ENCODE measurements around the gene EBI3. TPM values are rescaled to one million over a fixed set of nuclear protein-coding genes. Genes with fewer than 3 reads are reported as not detected.
"Not testable (repeated sequence)": the region's sequence is repeated elsewhere in the genome, so short reads cannot be mapped to it uniquely, and the experiment has no call there.

Gene EBI3
- total and polyA plus RNA-seq, 2 of the 8 experiments (the other 6 are each of a cell fraction or from before 2014, with no cell fraction given): 0.99 to 8.4 TPM

- not testable (repeated sequence) for H2AFZ ChIP-seq (ENCODE audit: low read length); H4K20me1 ChIP-seq (replicated peaks in 1 of 2; ENCODE audit: control insufficient read depth in 1 of 2, insufficient read depth in 2 of 2, low read length in 2 of 2); H3K9ac ChIP-seq (replicated peaks in 1 of 4; ENCODE audit: extremely low read depth in 1 of 4, low read depth in 3 of 4, low read length in 3 of 4); H3K36me3 ChIP-seq (ENCODE audit: control insufficient read depth in 2 of 4, insufficient read depth in 4 of 4, low read length in 3 of 4); H2BK5ac ChIP-seq (ENCODE audit: low read depth, low read length); H2BK12ac ChIP-seq (ENCODE audit: low read depth, low read length); FAIRE-seq; H2BK120ac ChIP-seq (replicated peaks; ENCODE audit: low read depth, low read length); H3K56ac ChIP-seq (replicated peaks; ENCODE audit: insufficient read length, low read depth, low read length); H3K18ac ChIP-seq (ENCODE audit: extremely low read depth, low read length); H3K4ac ChIP-seq (replicated peaks; ENCODE audit: insufficient read length, low read depth, low read length); DNase-seq (ENCODE audit: low read depth in 1 of 2, low spot score in 2 of 2); H3K4me3 ChIP-seq (ENCODE audit: extremely low read depth in 1 of 4, insufficient read depth in 2 of 4, low read depth in 3 of 4, low read length in 4 of 4); H4K5ac ChIP-seq (ENCODE audit: insufficient read length, low read depth, low read length); H3K27me3 ChIP-seq (replicated peaks in 1 of 4; ENCODE audit: control insufficient read depth in 3 of 4, extremely low read depth in 1 of 4, insufficient read depth in 3 of 4, low read length in 3 of 4); H3K14ac ChIP-seq (ENCODE audit: insufficient read length); H3K23me2 ChIP-seq (ENCODE audit: low read depth, low read length); H4K8ac ChIP-seq (ENCODE audit: extremely low read depth, insufficient read depth, low read length); H3K79me1 ChIP-seq (ENCODE audit: low read depth, low read length); H2AK5ac ChIP-seq (ENCODE audit: low read depth, low read length); H2BK15ac ChIP-seq (ENCODE audit: low read length); H3K23ac ChIP-seq (ENCODE audit: insufficient read length); H3K4me2 ChIP-seq (ENCODE audit: insufficient read depth in 1 of 2, low read depth in 2 of 2, low read length in 2 of 2); H3K79me2 ChIP-seq (ENCODE audit: control insufficient read depth in 1 of 2, insufficient read depth in 2 of 2, low read length in 2 of 2); H3K27ac ChIP-seq (ENCODE audit: low read depth, low read length); H4K91ac ChIP-seq (replicated peaks; ENCODE audit: insufficient read length, low read length); H3K4me1 ChIP-seq (replicated peaks in 1 of 4; ENCODE audit: control insufficient read depth in 3 of 4, insufficient read depth in 4 of 4, low read length in 3 of 4); H2BK20ac ChIP-seq (ENCODE audit: low read length); H3K9me3 ChIP-seq (ENCODE audit: insufficient read depth in 2 of 2, low read depth in 1 of 2, low read length in 1 of 2)
- CTCF ChIA-PET (ENCODE audit: partially characterized antibody): interaction anchor here (0.7 kb wide), 1 partner anchor 250 kb away, joined by 3 read pairs; no protein-coding TSS in a partner anchor
- 92% methylated on average over 3 of the region's 4 CpGs; no CpG with 5 or more reads in 1 of the 2 experiments for WGBS, 2 experiments (ENCODE audit: extremely low coverage in 1 of 2, insufficient coverage in 1 of 2, insufficient read length in 1 of 2, insufficient replicate concordance in 2 of 2, low coverage in 1 of 2, low lambda C conversion rate in 2 of 2, missing lambda C conversion rate in 1 of 2)
- POLR2A ChIA-PET (ENCODE audit: partially characterized antibody): interaction anchor here (1.1 kb wide), 1 partner anchor 13 kb away, joined by 4 read pairs; no protein-coding TSS in a partner anchor
These were observed 56.8 kb downstream of the EBI3 start for GRCh38 chr19:4286141-4286540.

Other genes with a start within 250 kb of the EBI3 start
- 3,380 and 3,443 TPM in 2 replicates for gene EEF2, start 244.1 kb upstream of the EBI3 start, total RNA-seq (2021; fragmentation: NEBNext Ultra II Directional; extraction: Animal tissue kit (Norgen Biotek cat#: 25700))
- gene EEF2, start 244.1 kb upstream of the EBI3 start, polyA plus RNA-seq (2011; rRNA removed): 1,554 and 2,482 TPM in 2 replicates
- 41.4 and 51.4 TPM in 2 replicates for gene PIAS4, start 221.8 kb upstream of the EBI3 start, total RNA-seq (2021; fragmentation: NEBNext Ultra II Directional; extraction: Animal tissue kit (Norgen Biotek cat#: 25700))
- gene PIAS4, start 221.8 kb upstream of the EBI3 start, polyA plus RNA-seq (2011; rRNA removed): 30.2 and 50.9 TPM in 2 replicates
- 16.6 and 17.8 TPM in 2 replicates for gene ZBTB7A, start 162.6 kb upstream of the EBI3 start, total RNA-seq (2021; fragmentation: NEBNext Ultra II Directional; extraction: Animal tissue kit (Norgen Biotek cat#: 25700))
- 5.6 and 9.1 TPM in 2 replicates for gene ZBTB7A, start 162.6 kb upstream of the EBI3 start, polyA plus RNA-seq (2011; rRNA removed)
- gene MAP2K2, start 105.4 kb upstream of the EBI3 start, total RNA-seq (2021; fragmentation: NEBNext Ultra II Directional; extraction: Animal tissue kit (Norgen Biotek cat#: 25700)): 161 and 162 TPM in 2 replicates
- gene MAP2K2, start 105.4 kb upstream of the EBI3 start, polyA plus RNA-seq (2011; rRNA removed): 111 and 194 TPM in 2 replicates
- not detected in 2 replicates for gene CREB3L3, start 75.9 kb upstream of the EBI3 start, total RNA-seq (2021; fragmentation: NEBNext Ultra II Directional; extraction: Animal tissue kit (Norgen Biotek cat#: 25700))
- gene CREB3L3, start 75.9 kb upstream of the EBI3 start, polyA plus RNA-seq (2011; rRNA removed): 0.12 and 0.17 TPM in 2 replicates
- 23.9 and 25.2 TPM in 2 replicates for gene SIRT6, start 47.0 kb upstream of the EBI3 start, total RNA-seq (2021; fragmentation: NEBNext Ultra II Directional; extraction: Animal tissue kit (Norgen Biotek cat#: 25700))
- gene SIRT6, start 47.0 kb upstream of the EBI3 start, polyA plus RNA-seq (2011; rRNA removed): 27.0 and 39.3 TPM in 2 replicates
- gene ANKRD24, start 46.8 kb upstream of the EBI3 start, total RNA-seq (2021; fragmentation: NEBNext Ultra II Directional; extraction: Animal tissue kit (Norgen Biotek cat#: 25700)): 14.1 and 14.5 TPM in 2 replicates
- gene ANKRD24, start 46.8 kb upstream of the EBI3 start, polyA plus RNA-seq (2011; rRNA removed): 7.6 and 15.1 TPM in 2 replicates
- 26.8 and 28.6 TPM in 2 replicates for gene YJU2, start 17.6 kb downstream of the EBI3 start, total RNA-seq (2021; fragmentation: NEBNext Ultra II Directional; extraction: Animal tissue kit (Norgen Biotek cat#: 25700))
- gene YJU2, start 17.6 kb downstream of the EBI3 start, polyA plus RNA-seq (2011; rRNA removed): 27.7 and 35.4 TPM in 2 replicates
- 5.8 and 7.3 TPM in 2 replicates for gene SHD, start 49.7 kb downstream of the EBI3 start, total RNA-seq (2021; fragmentation: NEBNext Ultra II Directional; extraction: Animal tissue kit (Norgen Biotek cat#: 25700))
- 10.7 and 15.5 TPM in 2 replicates for gene SHD, start 49.7 kb downstream of the EBI3 start, polyA plus RNA-seq (2011; rRNA removed)
- gene TMIGD2, start 72.9 kb downstream of the EBI3 start, total RNA-seq (2021; fragmentation: NEBNext Ultra II Directional; extraction: Animal tissue kit (Norgen Biotek cat#: 25700)): 0.38 and 0.41 TPM in 2 replicates
- 0.39 and 0.58 TPM in 2 replicates for gene TMIGD2, start 72.9 kb downstream of the EBI3 start, polyA plus RNA-seq (2011; rRNA removed)
- 54.8 and 58.8 TPM in 2 replicates for gene FSD1, start 75.1 kb downstream of the EBI3 start, total RNA-seq (2021; fragmentation: NEBNext Ultra II Directional; extraction: Animal tissue kit (Norgen Biotek cat#: 25700))
- gene FSD1, start 75.1 kb downstream of the EBI3 start, polyA plus RNA-seq (2011; rRNA removed): 181 and 194 TPM in 2 replicates
- 15.3 and 18.1 TPM in 2 replicates for gene STAP2, start 109.3 kb downstream of the EBI3 start, total RNA-seq (2021; fragmentation: NEBNext Ultra II Directional; extraction: Animal tissue kit (Norgen Biotek cat#: 25700))
- gene STAP2, start 109.3 kb downstream of the EBI3 start, polyA plus RNA-seq (2011; rRNA removed): 33.6 and 37.3 TPM in 2 replicates
- 24.2 and 27.7 TPM in 2 replicates for gene MPND, start 114.0 kb downstream of the EBI3 start, total RNA-seq (2021; fragmentation: NEBNext Ultra II Directional; extraction: Animal tissue kit (Norgen Biotek cat#: 25700))
- 22.9 and 31.6 TPM in 2 replicates for gene MPND, start 114.0 kb downstream of the EBI3 start, polyA plus RNA-seq (2011; rRNA removed)
- 102 TPM in 2 replicates for gene SH3GL1, start 171.0 kb downstream of the EBI3 start, total RNA-seq (2021; fragmentation: NEBNext Ultra II Directional; extraction: Animal tissue kit (Norgen Biotek cat#: 25700))
- 81.5 and 120 TPM in 2 replicates for gene SH3GL1, start 171.0 kb downstream of the EBI3 start, polyA plus RNA-seq (2011; rRNA removed)
- 146 and 147 TPM in 2 replicates for gene CHAF1A, start 173.1 kb downstream of the EBI3 start, total RNA-seq (2021; fragmentation: NEBNext Ultra II Directional; extraction: Animal tissue kit (Norgen Biotek cat#: 25700))
- 122 and 190 TPM in 2 replicates for gene CHAF1A, start 173.1 kb downstream of the EBI3 start, polyA plus RNA-seq (2011; rRNA removed)
- 28.0 and 29.9 TPM in 2 replicates for gene UBXN6, start 228.3 kb downstream of the EBI3 start, total RNA-seq (2021; fragmentation: NEBNext Ultra II Directional; extraction: Animal tissue kit (Norgen Biotek cat#: 25700))
- 43.8 and 63.0 TPM in 2 replicates for gene UBXN6, start 228.3 kb downstream of the EBI3 start, polyA plus RNA-seq (2011; rRNA removed)
- gene HDGFL2, start 242.8 kb downstream of the EBI3 start, total RNA-seq (2021; fragmentation: NEBNext Ultra II Directional; extraction: Animal tissue kit (Norgen Biotek cat#: 25700)): 102 and 106 TPM in 2 replicates
- gene HDGFL2, start 242.8 kb downstream of the EBI3 start, polyA plus RNA-seq (2011; rRNA removed): 31.1 and 46.8 TPM in 2 replicates

Data from H1 (cell line).